Measurements from ENCODE around the gene DOLPP1. TPM values are rescaled to one million over a fixed set of nuclear protein-coding genes. Genes with fewer than 3 reads are reported as not detected.

The DOLPP1 gene
- total RNA-seq, 1 experiment from 2014 or later = 27.3 TPM

DNA sequence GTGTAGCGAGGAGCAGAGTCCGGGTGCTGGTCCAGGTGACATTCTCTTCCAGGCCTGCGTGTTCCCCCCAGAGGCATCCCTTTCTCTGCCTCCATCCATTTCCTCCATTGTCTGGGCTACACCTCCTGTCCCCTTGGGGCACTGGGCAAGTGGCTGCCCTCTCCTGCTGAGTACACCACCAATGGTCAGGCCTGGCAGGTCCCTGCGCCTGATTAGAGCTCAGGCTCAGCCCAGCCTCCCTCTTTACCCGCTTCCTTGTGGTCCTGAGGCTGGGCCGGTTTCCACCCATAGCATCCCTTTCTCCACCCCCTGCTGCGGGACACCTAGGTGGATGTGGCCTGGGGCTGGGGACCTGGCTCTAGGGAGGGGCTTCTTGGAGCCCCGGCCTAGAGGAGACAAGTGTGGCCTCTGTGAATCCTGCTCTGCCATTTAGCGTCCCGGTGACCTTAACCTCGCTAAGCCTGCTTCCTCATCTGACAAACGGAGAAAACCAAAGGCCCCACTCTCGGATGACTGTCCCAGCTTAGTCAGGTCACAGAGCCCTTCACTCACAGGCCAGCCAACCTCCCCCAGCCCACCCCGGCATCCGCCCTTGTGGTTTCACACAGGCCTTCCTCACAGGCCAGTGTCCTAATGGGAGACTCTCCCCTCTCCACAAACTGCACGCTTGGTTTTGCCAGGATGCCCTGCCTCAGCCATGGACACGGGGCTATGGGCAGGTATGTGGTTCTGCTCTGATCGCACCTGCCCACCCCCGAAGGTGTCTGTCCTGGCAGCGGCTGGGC, 12.9 kb downstream of the DOLPP1 start:
- BruUV-seq (replicated peaks) = no TSS peak
- Histone ChIP-seq H3K36me3 (ENCODE audit: low read depth, low read length) (peaks cover 5% of the 10 kb centered on the region; the same call in 1 of the 2 replicates), H3K4me3 (ENCODE audit: low read length) (no peak overlapping the region), H2AFZ (ENCODE audit: low read length) (no peak overlapping the region), H3F3A (ENCODE audit: low read length, unreplicated experiment) (no peaks in the 10 kb centered on the region), H3K27ac (ENCODE audit: low read length) (no peak overlapping the region), H3K9ac (ENCODE audit: low read length) (no peak overlapping the region), H3K9me2 (replicated peaks; ENCODE audit: low read length) (no peaks in the 10 kb centered on the region), H3K4me2 (ENCODE audit: low read length) (no peak overlapping the region), H3K79me2 (ENCODE audit: low read length) (no peaks in the 10 kb centered on the region), H3K27me3 (ENCODE audit: low read length) (no peaks in the 10 kb centered on the region), H4K20me1 (ENCODE audit: low read length) (no peaks in the 10 kb centered on the region), H3K9me3 (ENCODE audit: low read length) (no peaks in the 10 kb centered on the region), H3K4me1 (ENCODE audit: insufficient read depth, low read length) (no peaks in the 10 kb centered on the region)
- POLR2A ChIA-PET (ENCODE audit: unreplicated experiment) = no interaction called here
- intact Hi-C loops (cut with micrococcal nuclease) = no loop called here
- no peak for TF ChIP-seq EZH2 (IDR thresholded peaks at IDR 0.05; ENCODE audit: low read length, unreplicated experiment)
- TF ChIP-seq EZH2phosphoT487 (IDR thresholded peaks at IDR 0.05; ENCODE audit: borderline replicate concordance, low read length) = no peak
- TF ChIP-seq, protein P1, sequence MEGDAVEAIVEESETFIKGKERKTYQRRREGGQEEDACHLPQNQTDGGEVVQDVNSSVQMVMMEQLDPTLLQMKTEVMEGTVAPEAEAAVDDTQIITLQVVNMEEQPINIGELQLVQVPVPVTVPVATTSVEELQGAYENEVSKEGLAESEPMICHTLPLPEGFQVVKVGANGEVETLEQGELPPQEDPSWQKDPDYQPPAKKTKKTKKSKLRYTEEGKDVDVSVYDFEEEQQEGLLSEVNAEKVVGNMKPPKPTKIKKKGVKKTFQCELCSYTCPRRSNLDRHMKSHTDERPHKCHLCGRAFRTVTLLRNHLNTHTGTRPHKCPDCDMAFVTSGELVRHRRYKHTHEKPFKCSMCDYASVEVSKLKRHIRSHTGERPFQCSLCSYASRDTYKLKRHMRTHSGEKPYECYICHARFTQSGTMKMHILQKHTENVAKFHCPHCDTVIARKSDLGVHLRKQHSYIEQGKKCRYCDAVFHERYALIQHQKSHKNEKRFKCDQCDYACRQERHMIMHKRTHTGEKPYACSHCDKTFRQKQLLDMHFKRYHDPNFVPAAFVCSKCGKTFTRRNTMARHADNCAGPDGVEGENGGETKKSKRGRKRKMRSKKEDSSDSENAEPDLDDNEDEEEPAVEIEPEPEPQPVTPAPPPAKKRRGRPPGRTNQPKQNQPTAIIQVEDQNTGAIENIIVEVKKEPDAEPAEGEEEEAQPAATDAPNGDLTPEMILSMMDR (conservative IDR thresholded peaks at IDR 0.05; ENCODE audit: low read depth, low read length) = no peak
- CTCF ChIA-PET = no interaction called here
- ATAC-seq = no peak
- DNase-seq = no peak

DNA sequence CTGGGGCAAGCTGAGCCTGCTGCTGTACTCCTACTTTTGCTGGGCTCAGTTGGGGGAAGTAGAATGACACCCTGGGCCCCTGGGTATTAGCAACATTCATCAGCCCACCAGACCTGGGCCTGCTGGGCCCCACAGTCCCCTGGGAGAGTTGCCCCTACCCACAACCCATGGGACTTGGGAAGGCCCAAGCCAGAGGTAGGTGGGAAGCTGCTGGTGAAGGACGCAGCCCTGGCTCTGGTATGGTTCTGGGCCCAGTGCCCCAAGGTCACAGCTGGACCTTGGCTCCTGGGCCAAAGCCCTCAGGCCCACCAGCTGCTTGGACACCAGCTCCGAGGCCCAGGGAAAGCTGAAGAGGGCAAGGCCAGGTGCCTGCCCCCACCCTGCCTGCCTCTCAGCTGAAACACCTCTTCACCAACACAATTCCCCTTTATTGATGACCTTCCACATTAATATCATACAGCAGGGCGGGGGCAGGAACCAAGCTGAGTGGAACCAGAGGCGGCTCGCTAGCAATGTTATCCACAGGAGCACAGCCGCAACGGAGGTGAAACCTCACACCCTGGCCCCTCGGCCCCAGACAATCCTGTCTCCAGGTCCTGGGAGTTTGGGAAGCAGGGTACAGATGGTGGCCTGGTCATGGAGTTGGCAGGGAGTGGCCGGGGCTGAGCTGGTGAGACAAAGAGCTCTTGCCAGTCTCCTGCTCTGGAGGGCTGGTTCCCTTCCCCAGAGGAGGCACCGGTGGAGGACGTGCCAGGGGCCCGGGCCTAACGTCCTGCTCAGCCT, 13.7 kb downstream of the DOLPP1 start:
- Histone ChIP-seq H3K4me1 (ENCODE audit: insufficient read depth, low read length) (no peaks in the 10 kb centered on the region), H3K27ac (ENCODE audit: low read length) (no peak overlapping the region), H3F3A (ENCODE audit: low read length, unreplicated experiment) (no peaks in the 10 kb centered on the region), H3K4me3 (ENCODE audit: low read length) (no peak overlapping the region), H3K9ac (ENCODE audit: low read length) (no peak overlapping the region), H3K27me3 (ENCODE audit: low read length) (no peaks in the 10 kb centered on the region), H4K20me1 (ENCODE audit: low read length) (no peaks in the 10 kb centered on the region), H3K36me3 (ENCODE audit: low read depth, low read length) (peaks cover 5% of the 10 kb centered on the region; the same call in 1 of the 2 replicates), H3K9me2 (replicated peaks; ENCODE audit: low read length) (no peaks in the 10 kb centered on the region), H3K9me3 (ENCODE audit: low read length) (no peaks in the 10 kb centered on the region), H3K79me2 (ENCODE audit: low read length) (no peaks in the 10 kb centered on the region), H2AFZ (ENCODE audit: low read length) (no peak overlapping the region), H3K4me2 (ENCODE audit: low read length) (no peak overlapping the region)
- ATAC-seq = no peak
- no peak for TF ChIP-seq EZH2 (IDR thresholded peaks at IDR 0.05; ENCODE audit: low read length, unreplicated experiment)
- TF ChIP-seq, protein P1 (conservative IDR thresholded peaks at IDR 0.05; ENCODE audit: low read depth, low read length) = no peak
- no peak for TF ChIP-seq EZH2phosphoT487 (IDR thresholded peaks at IDR 0.05; ENCODE audit: borderline replicate concordance, low read length)
- intact Hi-C loops (cut with micrococcal nuclease) = no loop called here
- no peak for DNase-seq
- CTCF ChIA-PET = no interaction called here
- POLR2A ChIA-PET (ENCODE audit: unreplicated experiment) = no interaction called here
- BruUV-seq (replicated peaks) = no TSS peak

All from PC-3 (cell line).